Uterus (tissue), 2 donors: ENCODE measurements around the gene SH3YL1.

Experiments
- POLR2A ChIP-seq, 2 donors: fragments of 450-650 bp; IDR thresholded peaks; one replicate each; pipeline ENCODE4 v1.6.1; 2016; ENCODE audit warnings: antibody characterized with exemption in 2 of 2, mild to moderate bottlenecking in 1 of 2, moderate library complexity in 1 of 2
- TF ChIP-seq, protein P1 (sequence below), 4 experiments: fragments of 200-600 bp in 2 of 4; fragments of 450-650 bp in 2 of 4; sonication (generic) in 2 of 4; IDR thresholded peaks; one replicate each; pipeline ENCODE4 v1.5.1; 2016 to 2019; ENCODE audit warnings: antibody characterized with exemption in 4 of 4, mild to moderate bottlenecking in 2 of 4, moderate library complexity in 1 of 4

DNA sequence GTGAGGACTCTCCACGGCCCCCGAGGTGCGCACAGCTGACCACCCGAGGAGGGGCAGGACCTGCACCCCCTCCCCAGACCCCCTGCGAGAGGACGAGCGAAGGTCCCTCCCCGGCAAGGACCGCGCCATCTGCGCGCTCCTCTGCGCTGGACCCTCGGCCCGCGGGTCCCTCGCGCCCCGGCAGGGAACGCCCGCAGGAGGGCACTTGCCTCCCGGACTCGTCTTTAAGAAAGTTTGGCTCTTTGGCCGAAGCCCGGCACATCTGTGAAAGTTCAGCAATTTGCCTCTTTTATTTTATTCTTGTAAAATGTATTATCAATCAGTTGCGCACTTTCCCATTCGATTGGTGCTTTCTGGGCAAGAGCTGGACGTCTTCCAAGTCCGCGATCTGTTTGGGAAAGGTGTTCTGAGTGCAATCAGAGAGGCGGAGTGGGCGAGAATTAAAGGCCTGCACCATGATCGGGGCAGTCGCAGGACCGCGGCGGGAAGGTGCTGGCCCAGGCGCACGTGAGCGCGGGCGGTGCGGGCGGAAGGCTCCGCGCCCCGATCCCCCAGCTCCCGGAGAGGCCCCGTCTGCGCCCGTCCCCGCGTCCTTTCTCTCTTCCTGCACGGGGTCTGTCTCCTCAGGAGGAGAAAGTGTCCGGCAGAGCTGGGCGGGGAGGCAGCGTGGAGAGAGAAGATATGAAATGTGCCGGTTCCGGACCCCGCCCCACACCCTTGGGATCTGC is 25.7 kb upstream of the SH3YL1 start:
- TF ChIP-seq, protein P1, sequence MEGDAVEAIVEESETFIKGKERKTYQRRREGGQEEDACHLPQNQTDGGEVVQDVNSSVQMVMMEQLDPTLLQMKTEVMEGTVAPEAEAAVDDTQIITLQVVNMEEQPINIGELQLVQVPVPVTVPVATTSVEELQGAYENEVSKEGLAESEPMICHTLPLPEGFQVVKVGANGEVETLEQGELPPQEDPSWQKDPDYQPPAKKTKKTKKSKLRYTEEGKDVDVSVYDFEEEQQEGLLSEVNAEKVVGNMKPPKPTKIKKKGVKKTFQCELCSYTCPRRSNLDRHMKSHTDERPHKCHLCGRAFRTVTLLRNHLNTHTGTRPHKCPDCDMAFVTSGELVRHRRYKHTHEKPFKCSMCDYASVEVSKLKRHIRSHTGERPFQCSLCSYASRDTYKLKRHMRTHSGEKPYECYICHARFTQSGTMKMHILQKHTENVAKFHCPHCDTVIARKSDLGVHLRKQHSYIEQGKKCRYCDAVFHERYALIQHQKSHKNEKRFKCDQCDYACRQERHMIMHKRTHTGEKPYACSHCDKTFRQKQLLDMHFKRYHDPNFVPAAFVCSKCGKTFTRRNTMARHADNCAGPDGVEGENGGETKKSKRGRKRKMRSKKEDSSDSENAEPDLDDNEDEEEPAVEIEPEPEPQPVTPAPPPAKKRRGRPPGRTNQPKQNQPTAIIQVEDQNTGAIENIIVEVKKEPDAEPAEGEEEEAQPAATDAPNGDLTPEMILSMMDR (IDR thresholded peaks at IDR 0.05): no peak
- TF ChIP-seq POLR2A (IDR thresholded peaks at IDR 0.05): no peak
